HG03521 (cell line): ENCODE data around the gene AFDN.

Experiments
- ATAC-seq: cut with Tn5 transposase; IDR thresholded peaks from one replicate; pipeline ENCODE4 v1.9.1; 2021; ENCODE audit warnings: mild to moderate bottlenecking, moderate library complexity; ENCODE audit not compliant: unreplicated experiment

Gene AFDN

GRCh38 chr6:167918548-167919278, 92.0 kb downstream of the AFDN start:
- ATAC-seq, result no peak

GRCh38 chr6:167919349-167919748, 92.6 kb downstream of the AFDN start:
- no peak for ATAC-seq

GRCh38 chr6:167920165-167920564, 93.5 kb downstream of the AFDN start:
- no peak for ATAC-seq

DNA sequence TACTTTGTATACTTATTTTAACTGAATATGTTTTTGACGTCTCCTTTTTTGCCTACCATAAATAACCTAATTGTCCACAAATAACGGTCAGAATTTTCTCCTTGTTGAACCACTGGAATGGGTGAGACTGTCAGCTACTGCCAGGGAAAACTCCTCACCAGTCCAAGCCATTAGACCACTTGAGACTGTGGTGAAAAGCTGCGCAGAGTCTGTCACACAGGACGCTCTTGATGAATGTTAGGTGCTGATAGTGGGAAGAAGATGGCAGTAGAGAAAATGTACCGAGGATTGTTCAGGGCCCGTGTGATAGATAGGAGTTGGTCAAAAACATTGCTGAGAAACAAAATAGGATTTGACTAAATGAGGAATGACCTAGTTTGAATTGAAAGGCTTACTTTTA, 95.1 kb downstream of the AFDN start:
- ATAC-seq, result no peak

DNA sequence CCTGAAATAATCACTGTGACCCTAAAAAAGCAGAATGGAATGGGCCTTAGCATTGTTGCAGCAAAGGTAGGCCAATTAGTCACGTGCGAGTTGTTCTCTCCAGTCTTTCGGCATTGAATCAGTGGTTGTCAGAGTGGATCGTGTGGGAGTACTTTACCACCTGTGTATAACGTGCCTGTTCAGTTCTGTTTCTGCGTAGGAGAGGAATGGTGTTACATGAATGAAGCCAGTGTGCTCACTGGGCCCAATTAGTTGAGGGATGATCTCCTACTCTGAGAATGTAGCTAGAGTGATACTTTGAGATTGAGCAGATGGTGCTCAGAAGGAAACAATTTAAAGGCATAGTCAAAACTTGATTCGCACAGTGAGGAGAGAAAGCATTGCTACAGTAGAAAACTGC, 98.3 kb downstream of the AFDN start:
- no peak for ATAC-seq

DNA sequence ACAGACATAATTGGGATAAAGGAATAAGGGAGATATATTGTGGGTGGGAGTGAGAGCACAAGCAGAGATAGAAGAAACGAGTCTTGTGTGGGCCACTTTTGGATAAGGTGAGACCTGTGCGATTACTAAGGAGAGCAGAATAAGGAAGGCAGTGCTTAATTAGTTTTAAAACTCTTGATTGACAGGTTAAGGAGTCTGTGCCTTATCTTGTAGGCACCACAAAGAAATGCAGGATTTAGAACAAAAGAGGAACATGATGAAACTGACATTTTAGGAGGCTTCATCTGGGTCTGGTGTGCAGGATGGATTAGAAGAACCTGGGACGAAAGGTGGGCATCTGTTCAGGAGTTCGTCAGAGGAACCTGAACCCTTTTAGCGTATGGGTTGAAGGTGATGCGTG, 100.5 kb downstream of the AFDN start:
- no peak for ATAC-seq

GRCh38 chr6:167928111-167928510, 101.4 kb downstream of the AFDN start:
- no peak for ATAC-seq

DNA sequence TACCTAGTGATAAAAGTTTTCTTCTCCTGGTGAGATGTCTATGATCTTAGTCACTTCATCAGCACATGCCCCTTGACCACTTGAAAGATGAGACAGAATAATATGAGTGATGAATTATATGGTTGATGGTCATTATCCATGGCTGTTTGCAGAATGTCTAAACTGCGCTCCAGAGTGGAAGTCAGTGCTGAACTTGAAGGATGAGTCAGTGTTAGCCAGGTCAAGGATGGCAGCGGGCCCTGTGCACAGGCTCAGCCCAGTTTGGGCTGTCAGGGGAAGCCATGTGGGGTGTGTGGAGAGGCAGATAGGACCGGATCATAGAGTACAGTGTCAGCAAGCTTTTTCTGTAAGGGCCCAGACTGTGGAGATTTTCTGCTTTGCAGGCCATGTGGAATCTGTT, 103.6 kb downstream of the AFDN start:
- no peak for ATAC-seq

DNA sequence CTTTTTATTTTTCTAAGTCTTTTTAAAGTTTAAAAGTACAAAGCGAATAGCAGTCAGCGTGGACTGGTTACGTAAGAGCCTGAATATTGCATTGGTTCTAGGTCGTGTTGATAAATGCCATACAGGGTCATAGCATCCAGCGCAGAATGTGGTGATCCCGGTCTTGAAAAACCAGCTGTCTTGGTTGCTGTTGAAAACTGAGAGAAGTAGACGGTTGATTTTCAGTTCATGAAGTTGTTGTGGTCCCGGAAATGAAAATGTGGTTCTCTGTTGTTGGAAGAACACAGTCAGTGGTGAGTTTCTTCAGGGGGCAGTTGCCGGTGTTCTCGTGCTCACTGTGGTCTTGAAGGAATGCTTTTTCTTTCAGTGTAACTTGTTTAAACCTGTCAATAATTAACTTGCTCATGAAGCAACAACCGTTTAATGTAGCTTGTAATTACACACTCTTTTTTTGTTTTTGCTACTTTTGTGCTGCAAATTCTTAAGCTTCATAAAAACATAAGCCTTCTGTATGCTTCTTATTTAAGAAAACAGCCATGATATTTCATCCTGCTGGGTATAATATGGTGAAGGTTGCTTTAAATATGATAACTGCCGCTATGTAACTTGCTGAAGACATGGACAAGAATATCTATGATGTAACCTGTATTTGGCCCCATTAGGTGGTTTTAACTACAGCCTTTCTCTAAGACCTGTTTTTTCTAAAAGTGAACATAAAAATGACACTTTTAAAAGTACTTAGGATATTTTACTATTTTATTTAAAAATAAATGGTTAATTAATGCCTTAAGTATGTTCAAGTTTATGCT, 106.0 kb downstream of the AFDN start:
- ATAC-seq, result no peak

DNA sequence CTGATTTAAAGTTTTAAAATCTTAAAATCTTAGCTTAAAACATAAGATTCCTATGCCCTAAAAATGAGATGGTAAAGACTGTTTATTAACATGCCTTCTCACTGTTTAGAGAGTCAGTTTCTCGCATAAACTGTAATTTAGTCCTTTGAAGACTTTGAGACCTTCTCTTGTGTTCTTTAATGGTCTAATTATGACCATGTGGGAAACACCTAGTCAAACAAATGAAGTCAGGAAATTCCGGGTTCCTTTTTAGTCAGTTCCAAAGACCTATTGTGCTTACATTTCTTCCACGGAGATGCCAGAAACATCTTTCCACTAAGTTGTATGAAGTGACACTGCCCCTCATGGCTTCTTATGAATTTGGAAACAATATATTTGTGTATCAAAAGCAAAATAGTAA, 106.6 kb downstream of the AFDN start:
- ATAC-seq, result no peak

DNA sequence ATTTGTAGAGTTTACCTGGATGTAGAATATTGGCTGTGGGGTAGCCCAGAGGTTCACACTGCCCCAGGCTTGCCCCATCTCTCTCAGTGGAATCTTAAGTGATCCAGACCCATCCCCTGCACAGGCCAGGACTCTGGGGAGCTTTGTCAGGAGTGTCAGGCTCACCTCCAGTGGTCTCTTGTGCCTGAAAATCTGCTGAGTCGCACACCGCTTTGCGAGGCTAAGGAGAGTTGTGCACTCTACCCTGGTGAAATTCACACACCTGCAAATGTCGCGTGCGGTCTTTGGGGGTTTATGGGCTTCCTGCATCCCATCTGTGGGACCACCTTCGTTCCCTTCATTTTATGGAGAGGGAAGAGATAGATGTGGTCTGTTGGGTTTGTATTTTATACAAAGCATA, 107.1 kb downstream of the AFDN start:
- ATAC-seq, result no peak

DNA sequence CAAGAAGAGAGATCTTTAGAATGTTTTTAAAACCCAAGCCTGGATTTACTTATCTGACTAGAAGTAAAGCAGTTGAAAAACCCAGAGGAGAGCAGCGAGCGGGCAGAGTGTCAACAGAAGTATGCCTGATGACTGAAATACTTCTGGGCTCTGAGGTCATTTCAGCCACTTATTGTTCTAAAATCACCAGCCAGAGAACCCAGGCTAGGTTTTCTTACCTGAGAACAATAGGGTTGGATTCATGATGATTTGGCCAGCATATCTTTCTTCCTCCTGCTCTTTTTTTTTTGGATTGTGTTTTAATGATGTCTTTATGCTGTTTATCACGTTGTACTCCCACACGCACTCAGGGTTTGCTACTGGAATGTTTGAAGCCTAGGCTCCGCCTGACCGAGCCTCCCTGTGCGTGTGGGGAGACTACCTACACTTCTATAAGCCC, 107.7 kb downstream of the AFDN start:
- ATAC-seq, result no peak

- no peak for ATAC-seq
Measured at GRCh38 chr6:167936051-167936450, 109.3 kb downstream of the AFDN start.

GRCh38 chr6:167937301-167937700, 110.6 kb downstream of the AFDN start:
- no peak for ATAC-seq

DNA sequence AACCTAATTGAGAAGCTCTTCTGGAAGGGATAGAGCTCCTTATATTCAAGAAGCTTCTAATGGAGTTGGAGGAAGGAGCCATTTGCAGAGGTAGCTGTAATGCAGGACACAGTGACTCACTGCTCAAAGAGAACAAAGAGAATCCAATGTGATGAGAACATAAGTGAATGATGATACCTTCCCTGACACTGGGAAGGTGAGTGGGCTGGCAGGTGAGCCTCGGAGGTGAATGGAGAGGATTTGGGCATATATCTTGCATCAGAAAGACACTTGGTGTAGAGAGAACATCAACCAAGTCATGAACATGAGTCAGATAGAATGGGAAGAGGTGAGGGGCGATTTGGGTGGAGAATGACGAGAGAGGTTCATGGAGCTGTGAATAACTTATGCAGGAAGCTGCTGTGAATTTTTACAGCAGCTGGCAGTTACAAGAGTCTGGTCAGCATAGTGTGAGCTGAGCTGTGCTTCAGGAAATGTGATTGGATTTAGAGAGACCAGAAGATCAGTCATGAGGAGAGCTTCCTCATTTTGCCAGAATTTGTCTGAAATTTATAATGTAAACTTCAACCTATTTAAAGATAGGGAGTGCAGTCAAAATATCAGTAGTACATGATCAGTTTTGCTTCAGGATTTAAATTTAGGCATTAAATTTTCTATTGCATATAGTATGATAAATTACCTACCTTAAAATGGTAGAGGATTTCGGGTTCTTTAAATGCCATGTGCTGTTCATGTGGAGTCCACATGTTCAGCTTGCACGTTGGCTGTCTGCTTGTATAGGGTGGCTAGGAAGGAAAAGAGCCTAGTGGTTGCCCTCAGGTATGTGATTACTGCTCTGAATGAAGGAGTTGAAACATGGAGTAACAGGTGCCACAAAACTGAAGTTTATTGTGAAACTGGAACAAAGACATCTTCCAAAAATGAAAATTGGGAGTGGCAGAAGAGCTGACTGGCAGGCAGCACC, 111.5 kb downstream of the AFDN start:
- no peak for ATAC-seq

- ATAC-seq, result no peak
Measured at GRCh38 chr6:167941822-167942221, 115.1 kb downstream of the AFDN start.

GRCh38 chr6:167944130-167944529, 117.4 kb downstream of the AFDN start:
- ATAC-seq, result no peak

DNA sequence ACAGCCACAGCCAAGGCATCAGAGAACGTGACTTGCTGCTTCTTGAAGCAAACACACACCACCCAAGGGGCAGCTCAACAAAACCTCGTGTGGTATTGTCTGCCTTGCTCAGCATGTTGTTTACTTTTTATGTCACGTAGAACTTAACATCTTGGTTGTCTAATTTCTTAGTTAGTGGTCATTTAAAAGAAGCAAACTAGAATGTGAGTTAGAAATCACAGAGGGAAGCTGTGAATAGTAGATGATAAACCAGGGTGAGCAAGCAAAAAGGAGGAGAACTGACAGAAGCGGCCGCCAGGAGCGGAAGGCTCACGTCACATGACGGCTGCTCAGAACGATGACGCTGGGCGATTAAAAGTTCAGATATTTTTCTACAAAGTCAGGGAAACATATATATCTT, 119.3 kb downstream of the AFDN start:
- ATAC-seq, result no peak

DNA sequence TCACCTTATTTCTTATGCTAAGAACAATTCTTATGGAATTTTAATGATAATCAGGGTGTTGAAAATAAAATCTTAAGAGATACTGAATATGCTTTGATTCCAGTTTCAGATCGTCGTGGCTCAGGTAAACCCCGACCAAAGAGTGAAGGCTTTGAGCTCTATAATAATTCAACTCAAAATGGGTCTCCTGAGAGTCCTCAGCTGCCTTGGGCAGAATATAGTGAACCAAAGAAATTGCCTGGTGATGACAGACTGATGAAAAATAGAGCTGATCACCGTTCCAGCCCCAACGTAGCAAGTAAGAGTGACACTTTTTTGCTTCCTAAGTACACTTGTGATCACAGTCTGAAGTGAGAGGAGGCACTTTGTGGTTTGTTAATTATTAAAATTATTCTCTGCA, 119.9 kb downstream of the AFDN start:
- no peak for ATAC-seq

DNA sequence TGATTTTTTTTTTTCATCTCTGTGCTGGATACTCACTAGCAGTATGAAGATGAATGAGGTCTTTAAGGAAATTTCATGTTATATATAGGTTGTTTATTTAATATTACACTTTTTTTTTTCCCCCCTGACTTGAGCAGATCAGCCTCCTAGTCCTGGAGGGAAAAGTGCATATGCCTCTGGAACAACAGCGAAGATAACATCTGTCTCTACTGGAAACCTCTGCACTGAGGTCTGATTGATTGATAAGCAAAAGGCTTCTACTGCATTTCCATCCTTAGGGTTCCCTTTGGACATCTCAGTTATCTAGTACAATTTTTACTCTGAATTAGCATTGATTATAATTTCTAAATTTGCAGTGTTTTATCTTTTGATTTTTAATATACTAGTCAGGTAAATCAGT, 121.0 kb downstream of the AFDN start:
- no peak for ATAC-seq

DNA sequence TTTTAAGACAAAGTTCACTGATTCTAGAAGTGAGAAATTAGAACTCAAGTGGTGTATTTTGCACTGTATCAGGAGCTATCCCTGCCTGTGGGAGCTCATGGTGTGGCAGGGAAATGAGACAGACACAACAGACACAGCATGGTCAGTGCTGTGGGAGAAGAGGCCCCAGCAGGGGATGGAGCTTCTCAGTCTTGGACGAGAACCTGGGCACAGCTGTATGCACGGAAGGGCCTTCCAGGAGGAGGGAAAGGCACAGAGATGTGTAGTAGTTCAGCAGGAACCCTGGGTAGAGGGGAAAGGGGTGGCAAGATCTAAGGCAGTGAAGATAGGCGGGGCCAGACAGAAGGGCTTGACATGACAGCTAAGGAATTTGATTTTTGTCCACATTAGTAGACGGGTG, 122.0 kb downstream of the AFDN start:
- no peak for ATAC-seq
